ENCODE measurements around the gene SLC7A9. TPM values are rescaled to one million over a fixed set of nuclear protein-coding genes. Genes with fewer than 3 reads are reported as not detected.
A peak's percentile ranks its signal among the peaks of the same experiment; 100 is the strongest.
"Not testable (repeated sequence)": the region's sequence is repeated elsewhere in the genome, so short reads cannot be mapped to it uniquely, and the experiment has no call there.

The SLC7A9 gene
- total and polyA plus RNA-seq, 2 of the 13 experiments (the other 11 are each of a cell fraction or from before 2014, with no cell fraction given), result 4.7 to 8.3 TPM

DNA sequence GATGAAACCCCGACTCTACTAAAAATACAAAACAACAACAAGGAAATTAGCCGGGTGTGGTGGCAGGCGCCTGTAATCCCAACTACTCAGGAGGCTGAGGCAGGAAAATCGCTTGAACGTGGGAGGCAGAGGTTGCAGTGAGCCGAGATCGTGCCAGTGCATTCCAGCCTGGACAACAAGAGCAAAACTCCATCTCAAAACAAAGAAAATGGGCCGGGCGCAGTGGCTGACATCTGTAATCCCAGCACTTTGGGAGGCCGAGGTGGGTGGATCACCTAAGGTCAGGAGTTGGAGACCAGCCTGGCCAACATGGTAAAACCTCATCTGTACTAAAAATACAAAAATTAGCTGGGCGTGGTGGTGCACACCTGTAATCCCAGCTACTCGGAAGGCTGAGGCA lies 37.5 kb downstream of the SLC7A9 start:
- H3K9ac ChIP-seq (ENCODE audit: insufficient read depth, low read depth, low read length); H3K4me3 ChIP-seq (replicated peaks in 1 of 3; ENCODE audit: insufficient read depth in 1 of 3, low read depth in 2 of 3, low read length in 3 of 3); FAIRE-seq; H3K4me2 ChIP-seq (ENCODE audit: low read depth, low read length); in situ Hi-C loops (cut with HindIII; ENCODE audit: extremely low pct_ligation_motif_present, low pct_unique_long_range_greater_than_20kb); BruUV-seq (replicated peaks); H3K79me2 ChIP-seq (ENCODE audit: insufficient read depth, low read length); H2AFZ ChIP-seq (ENCODE audit: low read length); H3K27ac ChIP-seq (ENCODE audit: extremely low read length, insufficient read depth, low read length); CTCF ChIA-PET (ENCODE audit: low intra/inter-chr PET ratio, low total read pairs); H3K36me3 ChIP-seq (replicated peaks in 1 of 2; ENCODE audit: control insufficient read depth in 1 of 2, insufficient read depth in 2 of 2, low read length in 2 of 2); H3K9me3 ChIP-seq (ENCODE audit: low read length); H3K27me3 ChIP-seq (ENCODE audit: control insufficient read depth in 1 of 2, insufficient read depth in 2 of 2, low read length in 2 of 2); intact Hi-C loops (cut with micrococcal nuclease; ENCODE audit: unreplicated experiment); ATAC-seq; POLR2A ChIA-PET; H4K20me1 ChIP-seq (ENCODE audit: insufficient read depth, low read length); DNase-seq (ENCODE audit: low spot score): not testable (repeated sequence)
- 95% methylated on average over 12 of the region's 12 CpGs for WGBS (ENCODE audit: low lambda C conversion rate)
- H3K4me1 ChIP-seq (ENCODE audit: insufficient read depth, low read length), result peaks cover 17% of the 10 kb centered on the region

DNA sequence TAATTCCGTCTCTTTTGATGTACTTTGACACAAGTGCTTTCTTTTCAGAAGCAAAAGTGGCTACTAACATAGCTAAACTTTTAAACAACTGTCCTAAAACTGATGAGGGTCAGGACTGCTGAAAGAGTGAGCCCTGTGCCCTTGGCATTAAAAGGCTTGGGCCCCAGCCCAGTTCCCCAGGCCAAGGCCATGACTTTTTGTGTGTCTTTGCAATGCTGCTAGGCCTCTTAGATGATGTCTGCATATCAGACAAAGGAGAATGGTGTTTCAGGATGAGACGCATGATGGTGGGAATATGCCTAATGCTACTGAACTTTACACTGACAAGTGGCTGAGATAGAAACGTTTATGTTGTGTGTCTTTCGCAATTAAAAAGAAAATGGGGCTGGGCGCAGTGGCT lies 38.0 kb downstream of the SLC7A9 start:
- 77% methylated on average over 5 of the region's 5 CpGs for WGBS (ENCODE audit: low lambda C conversion rate)
- H3K36me3 ChIP-seq (replicated peaks in 1 of 2; ENCODE audit: control insufficient read depth in 1 of 2, insufficient read depth in 2 of 2, low read length in 2 of 2), result peaks cover 0 to 1% of the 10 kb centered on the region in 2 experiments; a peak in 1 of 5 replicates
- H3K79me2 ChIP-seq (ENCODE audit: insufficient read depth, low read length), result no peaks in the 10 kb centered on the region
- H3K9me3 ChIP-seq (ENCODE audit: low read length), result no peaks in the 10 kb centered on the region
- BruUV-seq (replicated peaks), result no TSS peak
- no peaks in the 10 kb centered on the region for H3K27me3 ChIP-seq (ENCODE audit: control insufficient read depth in 1 of 2, insufficient read depth in 2 of 2, low read length in 2 of 2)
- no peak overlapping the region for H3K4me2 ChIP-seq (ENCODE audit: low read depth, low read length)
- in situ Hi-C loops (cut with HindIII; ENCODE audit: extremely low pct_ligation_motif_present, low pct_unique_long_range_greater_than_20kb) (no loop called here), intact Hi-C loops (cut with micrococcal nuclease; ENCODE audit: unreplicated experiment) (no loop called here)
- TF ChIP-seq HNF4A (CRISPR knock-in tag; IDR thresholded peaks at IDR 0.05), result 0 out of 2 replicates have a peak, but pooled peaks have one; percentile 9
- TF ChIP-seq PHF20 (CRISPR knock-in tag; IDR thresholded peaks at IDR 0.05), result no peak
- TF ChIP-seq CEBPB (IDR thresholded peaks at IDR 0.05; ENCODE audit: borderline replicate concordance, low read depth, low read length), result peak; percentile 57
- ATAC-seq, result no peak
- no peak for FAIRE-seq
- no peak overlapping the region for H3K9ac ChIP-seq (ENCODE audit: insufficient read depth, low read depth, low read length)
- ChIA-PET CTCF (ENCODE audit: low intra/inter-chr PET ratio, low total read pairs) (no interaction called here), POLR2A (no interaction called here)
- no peak overlapping the region for H2AFZ ChIP-seq (ENCODE audit: low read length)
- no peak for DNase-seq (ENCODE audit: low spot score)
- H4K20me1 ChIP-seq (ENCODE audit: insufficient read depth, low read length), result no peaks in the 10 kb centered on the region
- peaks cover 17% of the 10 kb centered on the region for H3K4me1 ChIP-seq (ENCODE audit: insufficient read depth, low read length)
- no peak overlapping the region for H3K4me3 ChIP-seq (replicated peaks in 1 of 3; ENCODE audit: insufficient read depth in 1 of 3, low read depth in 2 of 3, low read length in 3 of 3)
- H3K27ac ChIP-seq (ENCODE audit: extremely low read length, insufficient read depth, low read length), result no peak overlapping the region
